Endometrium (tissue), 2 donors: ENCODE data around the gene CHD3.
"Not testable (repeated sequence)": the region's sequence is repeated elsewhere in the genome, so short reads cannot be mapped to it uniquely, and the experiment has no call there.

Experiments
- FAIRE-seq: peaks from 2 replicates; lab custom pipeline; 2012; peaks lifted over from hg19 to GRCh38; lab: Jason Lieb, UNC
- donor health status: control.
- donor health status: control.

CHD3 gene

GRCh38 chr17:7931709-7932482 is 43.3 kb downstream of the CHD3 start, which contains the start of the genes CNTROB and TRAPPC1:
Gene CNTROB (plus strand): TSS chr17:7932206. CDS start chr17:7933080, 874 bp downstream.
Gene TRAPPC1 (minus strand): TSS chr17:7931946. CDS start chr17:7931829, 117 bp downstream.
- FAIRE-seq: peak; percentile 99

- FAIRE-seq: no peak
Measured at GRCh38 chr17:7932483-7932891, 43.9 kb downstream of the CHD3 start.

GRCh38 chr17:7932949-7933348 is 44.4 kb downstream of the CHD3 start:
- no peak for FAIRE-seq

GRCh38 chr17:7935859-7936258 is 47.3 kb downstream of the CHD3 start:
- FAIRE-seq: no peak

- no peak for FAIRE-seq
Measured at GRCh38 chr17:7940034-7940433, 51.4 kb downstream of the CHD3 start.

- FAIRE-seq: no peak
Measured at GRCh38 chr17:7940743-7941142, 52.2 kb downstream of the CHD3 start.

GRCh38 chr17:7943291-7943690 is 54.7 kb downstream of the CHD3 start:
- FAIRE-seq: no peak

GRCh38 chr17:7944326-7944725 is 55.7 kb downstream of the CHD3 start:
- FAIRE-seq: no peak

GRCh38 chr17:7945651-7946050 is 57.1 kb downstream of the CHD3 start:
- FAIRE-seq: no peak

- FAIRE-seq: no peak
Measured at GRCh38 chr17:7946441-7946840, 57.9 kb downstream of the CHD3 start.

- FAIRE-seq: no peak
Measured at GRCh38 chr17:7947651-7948050, 59.1 kb downstream of the CHD3 start.

- no peak for FAIRE-seq
Measured at GRCh38 chr17:7950578-7950977, 62.0 kb downstream of the CHD3 start.

GRCh38 chr17:7951143-7951792 is 62.7 kb downstream of the CHD3 start:
- FAIRE-seq: no peak

- FAIRE-seq: not testable (repeated sequence)
Measured at GRCh38 chr17:7953266-7953665, 64.7 kb downstream of the CHD3 start.

- no peak for FAIRE-seq
Measured at GRCh38 chr17:7955414-7956227, 67.0 kb downstream of the CHD3 start.

- FAIRE-seq: no peak
Measured at GRCh38 chr17:7956228-7956965, 67.8 kb downstream of the CHD3 start.

GRCh38 chr17:7959503-7960253 is 71.1 kb downstream of the CHD3 start:
- no peak for FAIRE-seq

- FAIRE-seq: no peak
Measured at GRCh38 chr17:7961421-7961820, 72.8 kb downstream of the CHD3 start.
